Glutamatergic neuron (in vitro differentiated cells): Measurements from ENCODE around the gene MYO1D. TPM values are rescaled to one million over a fixed set of nuclear protein-coding genes. Genes with fewer than 3 reads are reported as not detected.

Experiments used
- DNase-seq: peaks from one replicate; pipeline ENCODE4 v3.0.0; 2022
- H3K27ac Mint-ChIP-seq: one replicate; pipeline ENCODE4 v1.8.0; 2020; ENCODE audit warnings: mild to moderate bottlenecking, mixed read lengths, inconsistent platforms; ENCODE audit not compliant: unreplicated experiment
- H3K27me3 Mint-ChIP-seq: one replicate; pipeline ENCODE4 v1.8.0; 2020; ENCODE audit warnings: mild to moderate bottlenecking, moderate library complexity, mixed read lengths, inconsistent platforms; ENCODE audit not compliant: unreplicated experiment
- H3K36me3 Mint-ChIP-seq: one replicate; pipeline ENCODE4 v1.8.0; 2020; ENCODE audit warnings: mild to moderate bottlenecking, mixed read lengths, inconsistent platforms; ENCODE audit not compliant: unreplicated experiment
- H3K4me1 Mint-ChIP-seq: one replicate; pipeline ENCODE4 v1.8.0; 2020; ENCODE audit warnings: mild to moderate bottlenecking, low read depth, mixed read lengths, inconsistent platforms; ENCODE audit not compliant: unreplicated experiment
- H3K4me3 Mint-ChIP-seq: one replicate; pipeline ENCODE4 v1.8.0; 2020; ENCODE audit warnings: mild to moderate bottlenecking, mixed read lengths, inconsistent platforms; ENCODE audit not compliant: unreplicated experiment
- H3K9me3 Mint-ChIP-seq: one replicate; pipeline ENCODE4 v1.8.0; 2020; ENCODE audit warnings: mild to moderate bottlenecking, moderate library complexity, mixed read lengths, inconsistent platforms; ENCODE audit not compliant: unreplicated experiment
- total RNA-seq: library from RNA; stranded (reverse); fragmentation: NEBNext Ultra II Directional; extraction: Animal tissue kit (Norgen Biotek cat#: 25700); gene quantifications from one replicate; pipeline ENCODE4 v1.2.1, GENCODE V29; 2021; ENCODE audit not compliant: unreplicated experiment
- TF ChIP-seq, protein P1 (sequence below): fragments of 200-600 bp; sonication (generic); IDR thresholded peaks from one replicate; pipeline ENCODE4 v1.5.0; 2021; ENCODE audit not compliant: partially characterized antibody, unreplicated experiment

MYO1D gene
- total RNA-seq, 1 donor from 2014 or later = 5.3 TPM

DNA sequence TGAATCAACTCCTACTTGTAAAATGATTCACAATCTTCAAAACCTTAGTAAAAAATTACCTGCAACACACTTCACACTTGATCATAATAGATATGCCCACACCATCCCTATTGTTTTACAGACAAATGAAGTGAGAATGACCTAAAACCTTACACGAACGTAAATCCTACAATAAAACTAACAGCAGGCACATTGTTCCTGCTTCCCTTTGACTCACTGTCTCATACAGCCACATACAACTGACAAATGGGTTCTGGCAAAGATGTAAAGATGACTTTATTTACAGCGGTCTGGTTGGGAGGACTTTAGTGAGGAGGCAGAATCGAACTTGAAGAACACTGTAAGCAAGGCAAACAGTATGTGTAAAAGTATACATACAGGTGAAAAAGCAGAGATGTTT lies 188.7 kb downstream of the MYO1D start:
- Mint-ChIP-seq H3K27ac (no peak overlapping the region), H3K4me3 (no peak overlapping the region), H3K36me3 (peaks cover 7% of the 10 kb centered on the region), H3K27me3 (peaks cover 3% of the 10 kb centered on the region), H3K9me3 (peaks cover 2% of the 10 kb centered on the region), H3K4me1 (peaks cover 6% of the 10 kb centered on the region)
- no peak for DNase-seq
- TF ChIP-seq, protein P1, sequence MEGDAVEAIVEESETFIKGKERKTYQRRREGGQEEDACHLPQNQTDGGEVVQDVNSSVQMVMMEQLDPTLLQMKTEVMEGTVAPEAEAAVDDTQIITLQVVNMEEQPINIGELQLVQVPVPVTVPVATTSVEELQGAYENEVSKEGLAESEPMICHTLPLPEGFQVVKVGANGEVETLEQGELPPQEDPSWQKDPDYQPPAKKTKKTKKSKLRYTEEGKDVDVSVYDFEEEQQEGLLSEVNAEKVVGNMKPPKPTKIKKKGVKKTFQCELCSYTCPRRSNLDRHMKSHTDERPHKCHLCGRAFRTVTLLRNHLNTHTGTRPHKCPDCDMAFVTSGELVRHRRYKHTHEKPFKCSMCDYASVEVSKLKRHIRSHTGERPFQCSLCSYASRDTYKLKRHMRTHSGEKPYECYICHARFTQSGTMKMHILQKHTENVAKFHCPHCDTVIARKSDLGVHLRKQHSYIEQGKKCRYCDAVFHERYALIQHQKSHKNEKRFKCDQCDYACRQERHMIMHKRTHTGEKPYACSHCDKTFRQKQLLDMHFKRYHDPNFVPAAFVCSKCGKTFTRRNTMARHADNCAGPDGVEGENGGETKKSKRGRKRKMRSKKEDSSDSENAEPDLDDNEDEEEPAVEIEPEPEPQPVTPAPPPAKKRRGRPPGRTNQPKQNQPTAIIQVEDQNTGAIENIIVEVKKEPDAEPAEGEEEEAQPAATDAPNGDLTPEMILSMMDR = no peak

DNA sequence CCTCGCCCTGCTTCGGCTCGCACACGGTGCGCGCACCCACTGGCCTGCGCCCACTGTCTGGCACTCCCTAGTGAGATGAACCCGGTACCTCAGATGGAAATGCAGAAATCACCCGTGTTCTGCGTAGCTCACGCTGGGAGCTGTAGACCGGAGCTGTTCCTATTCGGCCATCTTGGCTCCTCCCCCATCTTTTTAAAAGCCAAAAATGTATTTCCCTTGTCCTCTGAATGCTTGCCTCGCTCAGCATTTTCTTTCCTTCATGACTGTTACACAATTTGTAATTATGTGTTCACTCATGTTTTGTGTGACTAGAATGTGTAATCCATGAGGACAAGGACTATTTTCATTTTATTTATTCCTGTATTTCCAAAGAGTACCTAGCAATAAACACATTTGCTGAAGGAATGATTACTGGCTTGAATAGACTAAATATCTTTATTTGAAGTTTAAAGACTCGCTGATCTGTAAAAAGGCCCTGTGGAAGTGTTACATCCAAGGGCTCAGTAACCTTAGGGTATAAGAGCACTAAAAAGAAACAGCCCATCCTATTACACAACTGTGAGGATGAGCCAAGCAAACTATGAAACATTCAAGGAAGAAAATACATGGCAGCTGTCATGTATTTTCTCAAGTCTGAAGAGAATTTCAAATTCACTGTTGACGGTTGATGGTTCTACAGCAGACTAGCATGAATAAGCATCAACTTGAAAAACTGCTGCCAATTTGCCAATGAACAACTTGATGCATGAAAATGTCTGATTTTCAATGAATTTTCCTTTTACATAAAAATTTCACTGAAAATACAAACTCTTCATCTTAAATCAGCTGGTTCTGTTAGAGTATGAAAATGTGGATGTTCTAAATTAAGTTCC lies 192.6 kb downstream of the MYO1D start:
- Mint-ChIP-seq H3K27me3 (peaks cover 3% of the 10 kb centered on the region), H3K9me3 (peaks cover 3% of the 10 kb centered on the region), H3K4me1 (peaks cover 2% of the 10 kb centered on the region), H3K4me3 (peak overlapping the region; percentile 55), H3K27ac (peak overlapping the region; percentile 60), H3K36me3 (peaks cover 7% of the 10 kb centered on the region)
- TF ChIP-seq, protein P1 = no peak
- DNase-seq = no peak

- DNase-seq = no peak
- TF ChIP-seq, protein P1 = no peak
- Mint-ChIP-seq H3K9me3 (no peaks in the 10 kb centered on the region), H3K4me3 (no peak overlapping the region), H3K4me1 (no peaks in the 10 kb centered on the region), H3K27ac (no peak overlapping the region), H3K27me3 (no peaks in the 10 kb centered on the region), H3K36me3 (no peaks in the 10 kb centered on the region)
Observed at GRCh38 chr17:32673964-32674363, 203.0 kb downstream of the MYO1D start.

DNA sequence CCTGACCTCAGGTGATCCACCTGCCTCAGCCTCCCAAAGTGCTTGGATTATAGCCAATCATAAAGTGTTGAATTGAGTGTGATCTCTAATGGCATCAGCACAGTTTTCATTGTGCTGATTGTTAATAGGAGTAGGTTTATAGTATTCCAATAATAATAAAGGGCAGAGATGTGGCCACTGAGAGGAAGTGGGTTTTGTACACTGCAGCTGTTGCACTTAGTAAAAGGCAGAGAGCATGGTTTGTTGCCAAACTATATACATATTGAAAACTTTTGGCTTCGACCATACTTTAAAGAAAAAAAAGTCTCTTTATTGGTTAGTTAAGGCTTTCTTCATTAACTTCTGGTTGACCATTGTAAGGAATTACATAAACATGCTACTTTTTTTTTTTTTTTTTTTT lies 204.2 kb downstream of the MYO1D start:
- Mint-ChIP-seq H3K36me3 (no peaks in the 10 kb centered on the region), H3K27me3 (no peaks in the 10 kb centered on the region), H3K4me3 (no peak overlapping the region), H3K9me3 (no peaks in the 10 kb centered on the region), H3K27ac (no peak overlapping the region), H3K4me1 (no peaks in the 10 kb centered on the region)
- DNase-seq = no peak
- TF ChIP-seq, protein P1 = no peak

- H3K27me3 Mint-ChIP-seq = no peaks in the 10 kb centered on the region
- no peaks in the 10 kb centered on the region for H3K4me1 Mint-ChIP-seq
- no peak for DNase-seq
- TF ChIP-seq, protein P1 = no peak
- H3K36me3 Mint-ChIP-seq = no peaks in the 10 kb centered on the region
- no peak overlapping the region for H3K27ac Mint-ChIP-seq
- H3K9me3 Mint-ChIP-seq = no peaks in the 10 kb centered on the region
- H3K4me3 Mint-ChIP-seq = no peak overlapping the region
Observed at GRCh38 chr17:32671896-32672295, 205.0 kb downstream of the MYO1D start.
